ENCODE results near the gene RNF31. TPM values are rescaled to one million over a fixed set of nuclear protein-coding genes. Genes with fewer than 3 reads are reported as not detected.

The RNF31 gene
- total RNA-seq, 4 donors from 2014 or later, result 26.8 to 35.6 (median 32.4) TPM

DNA sequence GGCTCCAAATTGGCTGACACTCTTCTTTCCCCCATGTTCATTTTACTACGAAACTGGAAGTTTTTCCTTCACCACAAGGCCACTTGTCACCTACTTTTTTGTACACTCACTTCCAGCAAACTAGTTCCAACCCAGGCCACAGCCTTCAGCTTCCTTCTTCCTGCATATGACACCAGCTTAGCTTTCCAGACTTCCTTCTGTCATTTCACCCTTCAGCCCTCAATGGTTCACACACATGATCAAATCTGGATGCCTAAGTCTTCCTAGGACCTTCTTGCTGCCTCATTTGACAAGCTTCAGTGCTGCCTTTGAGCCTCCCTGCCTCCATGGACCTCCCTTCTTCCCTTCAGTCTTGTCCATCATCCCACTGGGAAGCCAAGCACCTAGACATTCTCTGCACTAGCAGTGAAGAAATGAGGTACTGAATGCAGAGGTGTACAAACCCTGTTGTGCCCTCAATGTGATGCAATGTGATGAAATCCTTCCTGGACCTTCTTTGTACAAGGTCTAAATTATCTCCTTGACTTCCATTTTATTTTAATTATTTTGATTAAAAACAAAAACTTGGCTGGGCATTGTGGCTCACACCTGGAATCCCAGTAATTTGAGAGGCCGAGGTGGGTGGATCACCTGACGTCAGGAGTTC is 20.3 kb downstream of the RNF31 start:
- Histone ChIP-seq H3K36me3 (peaks cover 26 to 82% (median 33%) of the 10 kb centered on the region in 3 donors), H3K27ac (no peak overlapping the region), H3K9me3 (no peaks in the 10 kb centered on the region), H3K4me3 (no peak overlapping the region), H3K4me1 (peaks cover 7 to 52% (median 23%) of the 10 kb centered on the region in 3 donors), H3K27me3 (no peaks in the 10 kb centered on the region)
- intact Hi-C loops (cut with DNase I), result no loop called here
- DNase-seq, result no peak
- no peak for TF ChIP-seq POLR2A (IDR thresholded peaks at IDR 0.05)
- TF ChIP-seq, protein P1, sequence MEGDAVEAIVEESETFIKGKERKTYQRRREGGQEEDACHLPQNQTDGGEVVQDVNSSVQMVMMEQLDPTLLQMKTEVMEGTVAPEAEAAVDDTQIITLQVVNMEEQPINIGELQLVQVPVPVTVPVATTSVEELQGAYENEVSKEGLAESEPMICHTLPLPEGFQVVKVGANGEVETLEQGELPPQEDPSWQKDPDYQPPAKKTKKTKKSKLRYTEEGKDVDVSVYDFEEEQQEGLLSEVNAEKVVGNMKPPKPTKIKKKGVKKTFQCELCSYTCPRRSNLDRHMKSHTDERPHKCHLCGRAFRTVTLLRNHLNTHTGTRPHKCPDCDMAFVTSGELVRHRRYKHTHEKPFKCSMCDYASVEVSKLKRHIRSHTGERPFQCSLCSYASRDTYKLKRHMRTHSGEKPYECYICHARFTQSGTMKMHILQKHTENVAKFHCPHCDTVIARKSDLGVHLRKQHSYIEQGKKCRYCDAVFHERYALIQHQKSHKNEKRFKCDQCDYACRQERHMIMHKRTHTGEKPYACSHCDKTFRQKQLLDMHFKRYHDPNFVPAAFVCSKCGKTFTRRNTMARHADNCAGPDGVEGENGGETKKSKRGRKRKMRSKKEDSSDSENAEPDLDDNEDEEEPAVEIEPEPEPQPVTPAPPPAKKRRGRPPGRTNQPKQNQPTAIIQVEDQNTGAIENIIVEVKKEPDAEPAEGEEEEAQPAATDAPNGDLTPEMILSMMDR (IDR thresholded peaks at IDR 0.05), result no peak
- 80 to 94% methylated on average over 3 of the region's 3 CpGs for WGBS, 2 donors

DNA sequence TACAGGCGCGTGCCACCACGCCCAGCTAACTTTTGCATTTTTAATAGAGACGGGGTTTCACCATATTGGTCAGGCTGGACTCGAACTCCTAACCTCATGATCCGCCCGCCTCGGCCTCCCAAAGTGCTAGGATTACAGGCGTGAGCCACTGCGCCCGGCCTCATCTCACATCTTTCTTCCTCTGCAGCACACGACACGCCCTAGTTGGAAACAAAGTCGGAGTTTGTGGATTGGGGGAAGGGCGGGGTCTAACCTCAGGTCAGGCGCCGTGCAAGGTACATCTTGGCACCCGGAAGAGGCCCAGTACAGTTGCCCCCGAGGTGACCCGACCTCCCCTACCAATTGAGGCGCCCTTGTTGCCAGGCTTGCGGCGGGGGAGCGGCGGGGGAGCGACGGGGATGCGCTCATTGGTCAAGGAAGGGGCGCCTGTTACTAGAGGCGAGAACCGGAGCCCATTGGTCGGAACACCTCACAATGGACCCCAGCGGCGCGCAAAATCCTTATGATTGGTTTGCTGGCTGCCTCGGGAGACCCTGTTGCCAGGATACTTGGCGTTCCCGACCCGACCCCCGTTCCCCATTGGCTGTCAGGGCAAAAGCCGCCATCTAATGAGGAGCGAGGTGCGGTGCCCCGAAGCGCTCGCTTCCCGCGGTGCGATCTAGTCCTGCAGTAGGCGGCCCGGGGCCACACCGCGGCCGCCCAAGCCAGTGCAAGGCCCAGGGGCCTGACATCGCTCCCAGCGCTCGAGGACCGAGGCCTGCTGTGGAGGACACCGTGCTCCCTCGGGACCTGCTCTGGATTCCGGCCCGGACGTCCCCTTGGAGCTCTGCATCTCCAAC is 24.3 kb downstream of the RNF31 start, which contains the start of gene REC8:
Gene REC8, plus strand, starts transcription at position 659 of the 839 bp plus-strand sequence. CDS start 473 bp downstream, outside the sequence.
- 37 to 73% methylated on average over 4 to 20 of the region's 63 CpGs for WGBS, 2 donors

DNA sequence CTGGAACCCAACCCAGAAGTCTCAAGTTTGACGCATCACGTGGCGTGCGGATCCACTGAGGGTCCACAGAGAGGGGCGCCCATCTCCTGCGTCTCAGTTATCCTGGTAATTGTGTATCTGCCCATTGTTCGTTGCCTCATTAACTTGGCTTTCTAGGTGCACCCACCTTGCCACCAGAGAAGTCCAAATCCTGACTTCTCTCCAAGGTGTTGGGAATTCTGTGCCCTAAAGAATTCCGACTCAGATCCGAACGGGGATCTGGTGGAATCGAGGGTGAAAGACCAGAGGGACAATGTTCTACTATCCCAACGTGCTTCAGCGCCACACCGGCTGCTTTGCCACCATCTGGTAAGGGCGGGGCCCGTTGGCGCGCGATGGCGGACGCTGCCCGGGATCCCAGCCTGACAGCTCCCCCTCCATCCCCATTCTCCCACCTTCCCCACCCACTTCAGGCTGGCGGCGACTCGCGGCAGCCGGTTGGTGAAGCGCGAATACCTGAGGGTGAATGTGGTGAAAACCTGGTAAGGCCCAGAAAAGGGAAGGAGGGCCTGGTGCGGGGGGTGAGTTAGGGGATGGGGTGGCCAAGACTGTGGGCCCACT is 25.1 kb downstream of the RNF31 start:
- intact Hi-C loops (cut with DNase I), result no loop called here
- no peak for DNase-seq
- Histone ChIP-seq H3K36me3 (peaks cover 0 to 56% (median 6%) of the 10 kb centered on the region in 3 donors), H3K9me3 (no peaks in the 10 kb centered on the region), H3K27ac (peak overlapping the region in 2 of 4 donors; percentile 50 to 69), H3K4me3 (peak overlapping the region in 3 of 4 donors; percentile 27 to 42 (median 34)), H3K27me3 (no peaks in the 10 kb centered on the region), H3K4me1 (peaks cover 0 to 24% (median 5%) of the 10 kb centered on the region in 3 donors)
- no peak for TF ChIP-seq POLR2A (IDR thresholded peaks at IDR 0.05)
- TF ChIP-seq, protein P1 (IDR thresholded peaks at IDR 0.05), result no peak
- WGBS, 2 donors, result 51 to 94% methylated on average over 7 to 9 of the region's 30 CpGs

More for the DNA sequence above, 24.3 kb downstream of the RNF31 start, which contains the start of gene REC8:
- Histone ChIP-seq H3K4me3 (peak within 1 kb of the TSS in 3 of 4 donors; percentile 27 to 42 (median 34)), H3K9me3 (no peaks in the 10 kb centered on the region), H3K36me3 (peaks cover 0 to 56% (median 5%) of the 10 kb centered on the region in 3 donors), H3K27me3 (no peaks in the 10 kb centered on the region), H3K27ac (peak within 1 kb of the TSS in 3 of 4 donors; percentile 30 to 69 (median 50)), H3K4me1 (peaks cover 0 to 24% (median 5%) of the 10 kb centered on the region in 3 donors)
- intact Hi-C loops (cut with DNase I), result no loop called here
- DNase-seq, result no peak
- TF ChIP-seq POLR2A (IDR thresholded peaks at IDR 0.05), result no peak
- TF ChIP-seq, protein P1 (IDR thresholded peaks at IDR 0.05), result no peak

DNA sequence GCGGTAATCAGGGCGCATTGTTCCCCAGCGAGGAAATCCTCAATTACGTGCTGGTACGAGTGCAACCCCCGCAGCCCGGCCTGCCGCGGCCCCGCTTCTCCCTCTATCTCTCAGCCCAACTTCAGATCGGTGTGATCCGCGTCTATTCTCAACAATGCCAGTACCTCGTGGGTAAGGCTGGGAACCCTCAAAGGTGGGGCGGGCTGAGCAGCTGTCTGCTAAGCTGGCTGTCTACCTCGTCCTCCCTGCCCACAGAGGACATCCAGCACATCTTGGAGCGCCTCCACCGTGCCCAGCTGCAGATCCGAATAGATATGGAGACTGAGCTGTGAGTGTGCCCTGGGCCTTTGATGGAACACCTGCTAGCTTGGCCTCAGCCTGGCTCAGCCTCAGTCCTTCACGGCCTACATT is 25.6 kb downstream of the RNF31 start:
- 64 to 79% methylated on average over 6 to 9 of the region's 20 CpGs for WGBS, 2 donors
- no peak for DNase-seq
- Histone ChIP-seq H3K4me3 (peak overlapping the region in 1 of 4 donors; percentile 34), H3K27me3 (no peaks in the 10 kb centered on the region), H3K36me3 (peaks cover 0 to 56% (median 6%) of the 10 kb centered on the region in 3 donors), H3K4me1 (peaks cover 0 to 24% (median 5%) of the 10 kb centered on the region in 3 donors), H3K9me3 (no peaks in the 10 kb centered on the region), H3K27ac (peak overlapping the region in 1 of 4 donors; percentile 69)
- TF ChIP-seq POLR2A (IDR thresholded peaks at IDR 0.05), result no peak
- TF ChIP-seq, protein P1 (IDR thresholded peaks at IDR 0.05), result no peak
- intact Hi-C loops (cut with DNase I), result no loop called here

Data from esophagus squamous epithelium (tissue), 5 donors.